ENCODE data around the gene WNT1. TPM values are rescaled to one million over a fixed set of nuclear protein-coding genes. Genes with fewer than 3 reads are reported as not detected.

WNT1 gene
- total RNA-seq: not detected
- long read RNA-seq, partial matches to known transcripts: 1 of 1 reads
- long read RNA-seq, other reads (novel, unspliced or antisense): 0 of 1 reads

GRCh38 chr12:48978291-48978740 lies at the start of gene WNT1:
TSS of gene WNT1 (plus strand) at chr12:48978322. CDS start at chr12:48978651, 329 bp downstream.
- ATAC-seq (peak; percentile 4 to 27), DNase-seq (no peak)
- intact Hi-C loops (cut with DNase I): no loop called here

GRCh38 chr12:48929551-48929950 lies 48.6 kb upstream of the WNT1 start:
- intact Hi-C loops (cut with DNase I): no loop called here
- DNase-seq (no peak), ATAC-seq (no peak)

- DNase-seq (no peak), ATAC-seq (no peak)
- intact Hi-C loops (cut with DNase I): loop anchor here in 1 of 2 donors (10.0 kb wide), 1 partner anchor 76 kb away; the partner anchor contains the start of gene DDX23
These were observed 47.6 kb upstream of the WNT1 start for GRCh38 chr12:48930475-48930874.

DNA sequence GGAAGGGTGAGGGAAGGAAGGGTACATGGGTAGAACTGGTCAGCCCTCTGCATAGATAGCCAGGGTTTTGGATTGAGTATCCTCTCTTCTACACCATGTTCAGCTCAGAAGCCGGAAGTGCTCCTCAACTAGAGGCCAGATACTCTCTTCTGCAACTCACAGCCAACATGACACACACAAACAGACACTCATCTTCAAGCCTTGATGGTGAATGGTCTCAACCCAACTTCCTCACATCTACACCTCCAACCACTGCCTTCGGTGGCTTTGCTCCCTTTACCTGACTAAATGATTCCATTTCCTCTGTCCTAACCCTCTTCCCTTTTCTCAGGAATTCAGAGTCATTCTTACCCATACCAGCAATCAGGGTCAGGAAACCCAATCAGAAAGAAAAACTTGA lies 45.2 kb upstream of the WNT1 start:
- intact Hi-C loops (cut with DNase I): loop anchor here in 1 of 2 donors (10.0 kb wide), 1 partner anchor 78 kb away; the partner anchor contains the start of gene DDX23
- ATAC-seq (no peak), DNase-seq (no peak)

DNA sequence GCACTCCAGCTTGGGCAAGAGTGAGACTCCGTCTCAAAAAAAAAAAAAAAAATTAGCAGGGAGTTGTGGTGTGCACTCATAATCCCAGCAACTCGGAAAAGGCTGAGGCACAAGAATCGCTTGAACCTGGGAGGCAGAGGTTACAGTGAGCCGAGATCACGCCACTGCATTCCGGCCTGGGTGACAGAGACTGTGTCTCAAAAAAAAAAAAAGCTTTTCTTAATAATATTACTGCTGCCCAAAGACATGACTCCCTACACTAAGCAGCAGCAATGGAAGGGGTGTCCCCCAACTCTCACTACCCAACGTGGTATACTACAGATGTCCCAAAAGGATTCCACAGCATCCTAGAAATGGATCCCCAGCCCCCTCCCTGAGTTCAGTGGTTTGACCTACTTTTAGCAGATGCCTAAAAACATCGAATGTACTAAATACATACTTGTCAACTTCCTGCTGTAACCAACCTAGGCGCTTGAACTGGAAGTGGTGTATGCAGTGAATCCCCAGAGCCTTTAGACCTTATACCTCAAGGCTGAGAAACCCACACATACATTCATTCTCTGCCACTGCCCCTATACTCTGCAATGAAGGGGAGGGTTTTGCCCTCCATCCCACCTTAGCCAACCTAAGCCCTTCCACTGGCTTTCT lies 44.3 kb upstream of the WNT1 start:
- intact Hi-C loops (cut with DNase I): loop anchor here in 1 of 2 donors (10.0 kb wide), 1 partner anchor 79 kb away; the partner anchor contains the start of gene DDX23
- DNase-seq (no peak), ATAC-seq (peak in 1 of 2 donors; percentile 32)

DNA sequence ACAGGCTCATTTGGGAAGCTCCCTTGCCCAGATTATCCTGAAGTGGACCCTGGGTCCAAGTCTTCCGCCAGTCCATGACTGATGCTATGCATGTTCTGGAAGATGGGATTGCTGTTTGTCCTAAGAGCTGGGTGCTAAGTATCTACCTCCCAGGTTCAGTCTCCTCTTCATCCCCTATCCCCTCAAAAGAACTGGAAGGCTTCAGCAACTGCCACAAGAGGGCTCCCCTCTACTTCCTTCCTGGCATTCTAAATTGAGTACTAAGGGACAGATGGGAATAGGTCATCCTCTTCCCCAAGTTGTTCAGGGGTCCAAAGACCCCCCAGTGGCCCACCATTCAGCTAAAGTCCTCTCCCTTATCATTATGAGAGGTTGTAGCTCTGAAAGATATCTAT lies 43.8 kb upstream of the WNT1 start:
- intact Hi-C loops (cut with DNase I): loop anchor here in 1 of 2 donors (10.0 kb wide), 1 partner anchor 80 kb away; the partner anchor contains the start of gene DDX23
- ATAC-seq (no peak), DNase-seq (no peak)

DNA sequence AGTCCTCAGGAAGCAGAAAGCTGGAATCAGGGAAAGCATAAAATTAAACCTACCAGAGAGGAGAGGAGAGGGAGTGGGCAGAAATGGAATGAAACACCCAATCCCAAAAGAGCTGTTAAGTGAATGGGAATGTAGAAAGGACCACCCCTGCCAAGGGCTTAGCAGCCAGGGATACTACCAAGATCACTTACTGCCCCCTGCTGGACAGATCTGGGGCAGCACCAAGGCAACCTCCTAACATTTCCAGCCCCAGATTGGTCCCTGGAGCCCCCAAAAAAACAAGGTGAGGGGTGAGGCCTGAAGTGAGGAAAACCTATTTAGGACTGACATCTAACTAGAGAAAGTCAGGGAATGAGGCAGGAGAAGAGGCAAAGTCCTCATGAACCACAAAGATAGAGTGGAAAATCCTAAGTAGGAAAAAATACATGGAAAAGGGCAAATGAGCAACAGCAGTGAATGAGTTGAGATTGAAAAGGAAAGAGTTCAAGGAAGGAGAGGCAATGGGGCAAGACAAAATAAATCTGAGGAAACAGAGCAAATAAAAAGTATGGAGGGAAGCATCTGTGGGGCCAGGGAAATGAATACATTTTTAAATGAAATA lies 41.6 kb upstream of the WNT1 start:
- intact Hi-C loops (cut with DNase I): loop anchor here (5.0 to 10.0 kb wide), 2 partner anchors 82 to 84 kb away; partner anchors contain the start of gene DDX23 (in 2 of the 2)
- DNase-seq (peak; percentile 79), ATAC-seq (peak; percentile 74 to 77)

DNA sequence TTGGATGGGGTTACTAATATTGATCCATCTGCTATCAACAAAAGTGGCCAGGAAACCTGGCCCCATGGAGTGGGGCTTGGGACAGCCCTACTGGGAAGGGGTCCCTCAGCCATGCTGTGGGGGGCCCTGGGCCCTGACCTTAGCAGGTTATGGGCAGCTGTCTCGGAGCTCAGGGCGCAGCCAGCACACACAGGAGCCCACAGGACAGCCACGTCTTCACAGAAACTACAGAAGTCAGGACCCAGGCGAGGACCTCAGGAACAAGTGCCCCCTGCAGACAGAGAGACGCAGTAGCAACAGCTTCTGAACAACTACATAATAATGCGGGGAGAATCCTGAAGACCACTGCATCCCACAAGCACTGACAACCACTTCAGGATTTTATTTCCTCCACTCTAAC lies 41.0 kb upstream of the WNT1 start:
- intact Hi-C loops (cut with DNase I): loop anchor here (5.0 to 10.0 kb wide), 2 partner anchors 82 to 85 kb away; partner anchors contain the start of gene DDX23 (in 2 of the 2)
- DNase-seq: no peak
- ATAC-seq: no peak

GRCh38 chr12:48938805-48939204 lies 39.3 kb upstream of the WNT1 start:
- DNase-seq (no peak), ATAC-seq (no peak)
- intact Hi-C loops (cut with DNase I): loop anchor here (5.0 to 10.0 kb wide), 2 partner anchors 84 to 87 kb away; partner anchors contain the start of gene DDX23 (in 2 of the 2)

- ATAC-seq (peak in 1 of 2 donors; percentile 26), DNase-seq (no peak)
- intact Hi-C loops (cut with DNase I): no loop called here
These were observed 37.9 kb upstream of the WNT1 start for GRCh38 chr12:48940181-48940580.

GRCh38 chr12:48943221-48943620 lies 34.9 kb upstream of the WNT1 start:
- DNase-seq (no peak), ATAC-seq (no peak)
- intact Hi-C loops (cut with DNase I): no loop called here

GRCh38 chr12:48946205-48946604 lies 31.9 kb upstream of the WNT1 start:
- intact Hi-C loops (cut with DNase I): no loop called here
- ATAC-seq (no peak), DNase-seq (no peak)

GRCh38 chr12:48946943-48947342 lies 31.2 kb upstream of the WNT1 start:
- intact Hi-C loops (cut with DNase I): no loop called here
- no peak for ATAC-seq
- DNase-seq: no peak

DNA sequence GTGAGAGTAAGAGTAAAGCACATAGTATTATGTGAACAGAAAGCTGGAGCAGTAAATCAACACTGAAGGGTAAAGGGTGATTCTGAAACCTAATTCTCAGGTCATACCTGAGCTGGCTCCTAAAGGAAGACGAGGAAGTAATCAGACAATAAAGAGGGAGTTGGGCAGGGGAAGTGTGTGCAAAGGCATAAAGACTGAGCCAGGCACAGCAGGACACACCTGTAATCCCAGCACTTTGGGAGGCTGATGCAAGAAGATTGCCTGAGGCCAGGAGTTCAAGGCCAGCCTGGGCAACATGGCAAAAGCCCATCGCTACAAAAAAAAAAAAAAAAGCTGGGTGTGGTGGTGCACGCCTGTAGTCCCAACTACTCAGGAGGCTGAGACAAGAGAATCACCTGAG lies 30.4 kb upstream of the WNT1 start:
- intact Hi-C loops (cut with DNase I): no loop called here
- DNase-seq: no peak
- ATAC-seq: no peak

DNA sequence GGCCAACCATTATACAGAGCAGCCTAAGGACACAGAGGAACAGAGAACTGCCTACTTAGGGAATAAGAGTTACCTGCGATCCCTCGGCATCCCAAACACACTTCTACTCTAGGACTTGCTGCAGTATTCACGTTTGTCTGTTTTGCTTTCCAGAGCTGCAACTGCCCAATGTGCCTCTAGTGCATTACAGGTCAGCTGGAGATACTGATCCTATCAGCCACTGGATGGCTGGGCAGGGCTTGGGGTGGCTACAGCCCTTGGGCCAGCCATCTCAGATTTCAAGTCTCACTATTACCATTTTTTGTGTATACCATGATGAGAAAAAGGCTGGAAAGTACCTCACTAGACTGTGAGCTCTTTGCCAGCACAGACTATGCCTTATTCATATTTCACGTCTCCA lies 25.4 kb upstream of the WNT1 start:
- intact Hi-C loops (cut with DNase I): no loop called here
- DNase-seq: no peak
- no peak for ATAC-seq

GRCh38 chr12:48954061-48954460 lies 24.1 kb upstream of the WNT1 start:
- no peak for ATAC-seq
- intact Hi-C loops (cut with DNase I): no loop called here
- DNase-seq: no peak

- ATAC-seq: no peak
- intact Hi-C loops (cut with DNase I): no loop called here
- no peak for DNase-seq
These were observed 23.2 kb upstream of the WNT1 start for GRCh38 chr12:48954841-48955501.

DNA sequence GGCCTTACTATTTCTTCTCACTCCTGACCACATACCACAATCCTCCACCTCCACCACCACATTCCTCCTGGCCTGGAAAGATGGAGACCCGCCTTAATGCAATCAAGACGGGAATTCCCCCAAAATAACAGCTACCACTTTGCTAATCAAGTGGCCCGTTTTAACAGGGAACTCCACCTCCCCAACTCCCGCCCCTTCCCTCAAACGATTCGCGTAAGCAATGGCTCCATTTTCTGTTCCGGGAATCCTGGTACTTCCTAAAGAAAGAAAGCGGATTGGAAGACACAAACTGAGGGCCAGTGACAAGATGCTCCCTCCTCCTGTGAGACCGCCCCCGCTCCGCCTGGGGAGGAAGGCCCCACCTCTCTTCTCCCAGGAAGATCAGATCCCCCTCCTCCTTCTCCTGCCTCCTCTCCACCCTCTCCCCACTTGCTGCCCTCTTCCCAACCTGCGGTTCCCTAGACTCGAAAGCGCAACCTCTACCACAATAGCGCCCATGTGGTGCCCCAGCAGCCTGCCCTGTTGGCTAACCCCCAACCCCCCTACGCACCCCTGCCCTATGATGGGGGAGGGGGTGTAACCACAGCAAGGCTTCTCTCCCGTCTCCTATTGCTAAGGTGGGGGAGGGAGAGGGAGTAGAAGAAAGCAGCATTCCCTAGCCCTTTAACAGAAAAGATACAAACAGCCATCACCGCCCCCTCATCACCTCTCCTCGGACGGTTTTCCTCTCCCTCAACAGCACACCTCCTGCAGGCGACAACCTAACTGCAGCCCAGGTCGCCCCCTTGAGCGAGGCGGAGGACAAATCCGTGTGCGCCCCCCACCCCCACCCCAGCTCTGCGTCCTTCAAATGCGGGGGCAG lies 21.6 kb upstream of the WNT1 start:
- peak; percentile 90 to 93 for ATAC-seq
- peak; percentile 87 for DNase-seq
- intact Hi-C loops (cut with DNase I): no loop called here
